ENCODE data around the gene HSD17B14. TPM values are rescaled to one million over a fixed set of nuclear protein-coding genes. Genes with fewer than 3 reads are reported as not detected.
A peak's percentile ranks its signal among the peaks of the same experiment; 100 is the strongest.
"Not testable (repeated sequence)": the region's sequence is repeated elsewhere in the genome, so short reads cannot be mapped to it uniquely, and the experiment has no call there.

The HSD17B14 gene
- 10 to 100 TPM; 13.7 to 16.1 TPM for total RNA-seq
- polyA plus RNA-seq = 10 to 100 TPM; 14.3 to 18.9 TPM
- long read RNA-seq, donor 1, transcript HSD17B14-201 (9 exons, 1,238 nt) = major isoform, 7 of 15 reads
- long read RNA-seq, donor 1, partial matches to known transcripts = 1 of 15 reads
- long read RNA-seq, donor 1, other reads (novel, unspliced or antisense) = 7 of 15 reads
- long read RNA-seq, donor 2, transcript HSD17B14-201 (9 exons, 1,238 nt) = major isoform, 5 of 13 reads
- long read RNA-seq, donor 2, partial matches to known transcripts = 2 of 13 reads
- long read RNA-seq, donor 2, other reads (novel, unspliced or antisense) = 5 of 13 reads

- no peaks in the 10 kb centered on the region for H3K36me3 ChIP-seq (ENCODE audit: control insufficient read depth in 1 of 2, insufficient read depth in 2 of 2, low read length in 1 of 2)
- intact Hi-C loops (cut with DNase I) = no loop called here
- H3K4me1 ChIP-seq (ENCODE audit: control insufficient read depth in 1 of 2, insufficient read depth in 2 of 2, low read length in 2 of 2) = peaks cover 0 to 3% of the 10 kb centered on the region in 2 donors
- no peaks in the 10 kb centered on the region for H3K27me3 ChIP-seq (ENCODE audit: control insufficient read depth in 1 of 2, insufficient read depth in 2 of 2, low read length in 1 of 2)
- 2% methylated on average over 35 of the region's 35 CpGs for WGBS, 2 donors
- DNase-seq (peak in 1 of 2 donors; percentile 74), ATAC-seq (ENCODE audit: low FRiP score) (peak; percentile 64)
- peak within 1 kb of the TSS; percentile 10 to 27 for H3K4me3 ChIP-seq (ENCODE audit: low read length in 2 of 2)
- H3K27ac ChIP-seq (ENCODE audit: low read depth in 1 of 2, low read length in 2 of 2) = peak within 1 kb of the TSS; percentile 18 to 60
- no peaks in the 10 kb centered on the region for H3K9me3 ChIP-seq (ENCODE audit: control insufficient read depth, low read length)
Observed at GRCh38 chr19:48836089-48837017, at the start of gene HSD17B14. Gene HSD17B14, minus strand, starts transcription at chr19:48836491. Its CDS starts 80 bp downstream, at chr19:48836411.

GRCh38 chr19:48883726-48884125 is 47.4 kb upstream of the HSD17B14 start:
- intact Hi-C loops (cut with DNase I) = no loop called here
- ATAC-seq (ENCODE audit: low FRiP score) = no peak
- Histone ChIP-seq H3K4me3 (ENCODE audit: low read length in 2 of 2) (no peak overlapping the region), H3K27me3 (ENCODE audit: control insufficient read depth in 1 of 2, insufficient read depth in 2 of 2, low read length in 1 of 2) (no peaks in the 10 kb centered on the region), H3K27ac (ENCODE audit: low read depth in 1 of 2, low read length in 2 of 2) (no peak overlapping the region), H3K36me3 (ENCODE audit: control insufficient read depth in 1 of 2, insufficient read depth in 2 of 2, low read length in 1 of 2) (no peaks in the 10 kb centered on the region), H3K4me1 (ENCODE audit: control insufficient read depth in 1 of 2, insufficient read depth in 2 of 2, low read length in 2 of 2) (no peaks in the 10 kb centered on the region), H3K9me3 (ENCODE audit: control insufficient read depth, low read length) (no peaks in the 10 kb centered on the region)
- DNase-seq = no peak
- 95 to 96% methylated on average over 7 of the region's 7 CpGs for WGBS, 2 donors

- WGBS, 2 donors = 79 to 83% methylated on average over 30 of the region's 30 CpGs
- DNase-seq = peak in 1 of 2 donors; percentile 66
- Histone ChIP-seq H3K9me3 (ENCODE audit: control insufficient read depth, low read length) (no peaks in the 10 kb centered on the region), H3K4me1 (ENCODE audit: control insufficient read depth in 1 of 2, insufficient read depth in 2 of 2, low read length in 2 of 2) (no peaks in the 10 kb centered on the region), H3K27ac (ENCODE audit: low read depth in 1 of 2, low read length in 2 of 2) (peak overlapping the region in 1 of 2 donors; percentile 5), H3K36me3 (ENCODE audit: control insufficient read depth in 1 of 2, insufficient read depth in 2 of 2, low read length in 1 of 2) (no peaks in the 10 kb centered on the region), H3K27me3 (ENCODE audit: control insufficient read depth in 1 of 2, insufficient read depth in 2 of 2, low read length in 1 of 2) (no peaks in the 10 kb centered on the region), H3K4me3 (ENCODE audit: low read length in 2 of 2) (no peak overlapping the region)
- intact Hi-C loops (cut with DNase I) = no loop called here
- ATAC-seq (ENCODE audit: low FRiP score) = peak; percentile 27
Observed at GRCh38 chr19:48881741-48882657, 45.7 kb upstream of the HSD17B14 start.

- ATAC-seq (ENCODE audit: low FRiP score); H3K4me3 ChIP-seq (ENCODE audit: low read length in 2 of 2); H3K36me3 ChIP-seq (ENCODE audit: control insufficient read depth in 1 of 2, insufficient read depth in 2 of 2, low read length in 1 of 2); H3K9me3 ChIP-seq (ENCODE audit: control insufficient read depth, low read length); H3K4me1 ChIP-seq (ENCODE audit: control insufficient read depth in 1 of 2, insufficient read depth in 2 of 2, low read length in 2 of 2); H3K27me3 ChIP-seq (ENCODE audit: control insufficient read depth in 1 of 2, insufficient read depth in 2 of 2, low read length in 1 of 2): not testable (repeated sequence)
- H3K27ac ChIP-seq (ENCODE audit: low read depth in 1 of 2, low read length in 2 of 2) = peak overlapping the region in 1 of 2 donors; percentile 51
- intact Hi-C loops (cut with DNase I) = loop anchor here in 1 of 2 donors (10.0 kb wide), 1 partner anchor 85 kb away; the partner anchor contains the start of gene FTL
- WGBS, 2 donors = 91 to 93% methylated on average over 9 of the region's 9 CpGs
- peak in 1 of 2 donors; percentile 47 for DNase-seq
Observed at GRCh38 chr19:48879696-48880095, 43.4 kb upstream of the HSD17B14 start.

- intact Hi-C loops (cut with DNase I) = loop anchor here in 1 of 2 donors (10.0 kb wide), 1 partner anchor 86 kb away; the partner anchor contains the start of gene FTL
- WGBS, 2 donors = 82 to 84% methylated on average over 13 of the region's 13 CpGs
- Histone ChIP-seq H3K4me1 (ENCODE audit: control insufficient read depth in 1 of 2, insufficient read depth in 2 of 2, low read length in 2 of 2) (no peaks in the 10 kb centered on the region), H3K27ac (ENCODE audit: low read depth in 1 of 2, low read length in 2 of 2) (peak overlapping the region in 1 of 2 donors; percentile 51), H3K9me3 (ENCODE audit: control insufficient read depth, low read length) (no peaks in the 10 kb centered on the region), H3K27me3 (ENCODE audit: control insufficient read depth in 1 of 2, insufficient read depth in 2 of 2, low read length in 1 of 2) (no peaks in the 10 kb centered on the region), H3K36me3 (ENCODE audit: control insufficient read depth in 1 of 2, insufficient read depth in 2 of 2, low read length in 1 of 2) (peaks cover 0 to 2% of the 10 kb centered on the region in 2 donors), H3K4me3 (ENCODE audit: low read length in 2 of 2) (no peak overlapping the region)
- ATAC-seq (ENCODE audit: low FRiP score) (no peak), DNase-seq (no peak)
Observed at GRCh38 chr19:48879025-48879637, 42.8 kb upstream of the HSD17B14 start.

GRCh38 chr19:48878196-48879024 is 42.1 kb upstream of the HSD17B14 start:
- intact Hi-C loops (cut with DNase I) = loop anchor here in 1 of 2 donors (10.0 kb wide), 1 partner anchor 86 kb away; the partner anchor contains the start of gene FTL
- Histone ChIP-seq H3K27ac (ENCODE audit: low read depth in 1 of 2, low read length in 2 of 2) (peak overlapping the region in 1 of 2 donors; percentile 44), H3K36me3 (ENCODE audit: control insufficient read depth in 1 of 2, insufficient read depth in 2 of 2, low read length in 1 of 2) (peaks cover 0 to 4% of the 10 kb centered on the region in 2 donors), H3K4me3 (ENCODE audit: low read length in 2 of 2) (no peak overlapping the region), H3K27me3 (ENCODE audit: control insufficient read depth in 1 of 2, insufficient read depth in 2 of 2, low read length in 1 of 2) (no peaks in the 10 kb centered on the region), H3K9me3 (ENCODE audit: control insufficient read depth, low read length) (no peaks in the 10 kb centered on the region), H3K4me1 (ENCODE audit: control insufficient read depth in 1 of 2, insufficient read depth in 2 of 2, low read length in 2 of 2) (no peaks in the 10 kb centered on the region)
- peak; percentile 67 for ATAC-seq (ENCODE audit: low FRiP score)
- peak; percentile 86 to 88 for DNase-seq
- 26 to 27% methylated on average over 11 of the region's 11 CpGs for WGBS, 2 donors

- Histone ChIP-seq H3K4me3 (ENCODE audit: low read length in 2 of 2) (no peak overlapping the region), H3K27me3 (ENCODE audit: control insufficient read depth in 1 of 2, insufficient read depth in 2 of 2, low read length in 1 of 2) (no peaks in the 10 kb centered on the region), H3K36me3 (ENCODE audit: control insufficient read depth in 1 of 2, insufficient read depth in 2 of 2, low read length in 1 of 2) (peaks cover 0 to 4% of the 10 kb centered on the region in 2 donors), H3K4me1 (ENCODE audit: control insufficient read depth in 1 of 2, insufficient read depth in 2 of 2, low read length in 2 of 2) (no peaks in the 10 kb centered on the region), H3K27ac (ENCODE audit: low read depth in 1 of 2, low read length in 2 of 2) (peak overlapping the region in 1 of 2 donors; percentile 44), H3K9me3 (ENCODE audit: control insufficient read depth, low read length) (no peaks in the 10 kb centered on the region)
- ATAC-seq (ENCODE audit: low FRiP score) (no peak), DNase-seq (no peak)
- intact Hi-C loops (cut with DNase I) = loop anchor here in 1 of 2 donors (10.0 kb wide), 1 partner anchor 87 kb away; the partner anchor contains the start of gene FTL
- WGBS, 2 donors = 77 to 80% methylated on average over 6 of the region's 6 CpGs
Observed at GRCh38 chr19:48877855-48878195, 41.5 kb upstream of the HSD17B14 start.
